BLaER1 treated with 17β-estradiol and CSF1 and Interleukin-3, amounts not matched to agents 10 nM and 100 nM (cell line): Measurements from ENCODE around the gene GPBP1.
"Not testable (repeated sequence)": the region's sequence is repeated elsewhere in the genome, so short reads cannot be mapped to it uniquely, and the experiment has no call there.

Source experiments
- H3K27ac ChIP-seq, 11 experiments: shearing (Covaris generic); formaldehyde crosslinking; 2 replicates each; pipeline ENCODE4 v1.8.1; 2022
- H3K27me3 ChIP-seq, 11 experiments: shearing (Covaris generic); formaldehyde crosslinking; 2 replicates each; pipeline ENCODE4 v1.8.1; 2022
- H3K36me3 ChIP-seq, 11 experiments: shearing (Covaris generic); formaldehyde crosslinking; 2 replicates each; pipeline ENCODE4 v1.8.1; 2022
- H3K4me1 ChIP-seq, 10 experiments: shearing (Covaris generic); formaldehyde crosslinking; 2 replicates each; pipeline ENCODE4 v1.8.1; 2022
- H3K4me2 ChIP-seq, 11 experiments: shearing (Covaris generic); formaldehyde crosslinking; 2 replicates each; pipeline ENCODE4 v1.8.1; 2022
- H3K4me3 ChIP-seq, 10 experiments: shearing (Covaris generic); formaldehyde crosslinking; 2 replicates each; pipeline ENCODE4 v1.8.1; 2022
- H3K9ac ChIP-seq, 11 experiments: shearing (Covaris generic); formaldehyde crosslinking; 2 replicates each; pipeline ENCODE4 v1.8.1; 2022
- H3K9me3 ChIP-seq, 11 experiments: shearing (Covaris generic); formaldehyde crosslinking; replicated peaks in 1 of 11; 2 replicates each; pipeline ENCODE4 v1.8.1; 2022
- H4K20me1 ChIP-seq, 11 experiments: shearing (Covaris generic); formaldehyde crosslinking; 2 replicates each; pipeline ENCODE4 v1.8.1; 2022
- Cebpa-rat ChIP-seq, 11 experiments: shearing (Covaris generic); IDR thresholded peaks; 2 replicates each; pipeline ENCODE4 v1.8.1; 2022

GPBP1 gene

GRCh38 chr5:57298295-57298984 lies 124.6 kb downstream of the GPBP1 start:
- Histone ChIP-seq H3K27ac (peak overlapping the region in 5 of 11 experiments; percentile 28 to 57 (median 43); a peak in 5 of 22 replicates), H3K36me3 (no peaks in the 10 kb centered on the region), H3K4me2 (peak overlapping the region; percentile 31 to 82 (median 52); a peak in 20 of 22 replicates), H3K27me3 (no peaks in the 10 kb centered on the region), H4K20me1 (no peaks in the 10 kb centered on the region), H3K9ac (peak overlapping the region in 4 of 11 experiments; percentile 11 to 29 (median 18); a peak in 4 of 22 replicates), H3K4me3 (no peak overlapping the region), H3K4me1 (peaks cover 15 to 27% (median 21%) of the 10 kb centered on the region in 10 experiments), H3K9me3 (no peaks in the 10 kb centered on the region)
- TF ChIP-seq Cebpa-rat (IDR thresholded peaks at IDR 0.05) = no peak

GRCh38 chr5:57298985-57299491 lies 125.2 kb downstream of the GPBP1 start:
- Histone ChIP-seq H3K4me3 (no peak overlapping the region), H3K4me1 (peaks cover 15 to 27% (median 21%) of the 10 kb centered on the region in 10 experiments), H3K9me3 (no peaks in the 10 kb centered on the region), H3K36me3 (no peaks in the 10 kb centered on the region), H4K20me1 (no peaks in the 10 kb centered on the region), H3K9ac (peak overlapping the region in 5 of 11 experiments; percentile 11 to 29 (median 23); a peak in 5 of 22 replicates), H3K27ac (peak overlapping the region in 8 of 11 experiments; percentile 8 to 57 (median 41); a peak in 12 of 22 replicates), H3K27me3 (no peaks in the 10 kb centered on the region), H3K4me2 (peak overlapping the region; percentile 36 to 82 (median 52))
- no peak for TF ChIP-seq Cebpa-rat (IDR thresholded peaks at IDR 0.05)

DNA sequence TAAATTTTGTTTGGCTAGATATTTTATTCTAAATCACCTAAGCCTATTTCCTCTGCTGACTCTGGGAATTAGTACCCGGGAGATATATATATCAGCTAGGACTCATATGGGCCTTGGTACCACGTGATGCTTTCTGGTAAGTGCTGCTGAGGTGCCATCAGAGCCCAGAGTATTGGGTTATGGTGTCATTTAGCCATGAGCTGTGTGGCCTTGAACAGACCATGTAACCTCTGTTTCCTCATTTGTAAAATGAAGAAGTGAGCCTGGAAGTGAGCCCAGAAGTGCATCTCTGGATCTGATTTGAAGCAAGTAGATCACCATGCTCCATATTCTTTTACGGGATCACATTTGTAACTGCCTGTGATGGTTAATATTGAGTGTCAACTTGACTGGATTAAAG lies 126.1 kb downstream of the GPBP1 start:
- no peak overlapping the region for H3K4me3 ChIP-seq
- peaks cover 15 to 27% (median 21%) of the 10 kb centered on the region in 10 experiments for H3K4me1 ChIP-seq
- H3K36me3 ChIP-seq = no peaks in the 10 kb centered on the region
- H3K27ac ChIP-seq = no peak overlapping the region
- H3K9ac ChIP-seq = no peak overlapping the region
- H3K4me2 ChIP-seq = peak overlapping the region in 6 of 11 experiments; percentile 41 to 82 (median 60); a peak in 8 of 22 replicates
- no peaks in the 10 kb centered on the region for H4K20me1 ChIP-seq
- H3K9me3 ChIP-seq = no peaks in the 10 kb centered on the region
- H3K27me3 ChIP-seq = no peaks in the 10 kb centered on the region
- no peak for TF ChIP-seq Cebpa-rat (IDR thresholded peaks at IDR 0.05)

DNA sequence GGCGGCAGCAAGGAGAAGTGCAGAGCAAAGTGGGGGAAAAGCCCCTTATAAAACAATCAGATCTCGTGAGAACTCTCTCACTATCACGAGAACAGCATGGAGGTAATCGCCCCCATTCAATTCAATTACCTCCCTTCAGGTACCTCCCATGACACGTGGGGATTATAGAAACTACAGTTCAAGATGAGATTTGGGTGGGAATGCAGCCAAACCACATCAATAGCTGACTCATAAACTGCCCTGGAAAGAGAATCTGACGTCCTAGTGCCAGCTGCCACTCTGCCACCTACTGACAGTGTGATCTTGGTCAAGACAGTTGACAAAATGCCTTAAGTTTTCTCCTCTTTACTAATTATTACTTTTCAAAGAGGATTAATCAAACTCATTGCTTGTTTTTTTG lies 128.3 kb downstream of the GPBP1 start:
- Histone ChIP-seq H3K27me3 (no peaks in the 10 kb centered on the region), H4K20me1 (no peaks in the 10 kb centered on the region), H3K9me3 (peaks cover 13 to 18% (median 14%) of the 10 kb centered on the region in 11 experiments), H3K36me3 (no peaks in the 10 kb centered on the region), H3K27ac (no peak overlapping the region), H3K4me2 (0 out of 22 replicates have a peak overlapping the region, but pooled peaks of 2 of the 11 experiments have one; percentile 4), H3K4me1 (peaks cover 15 to 27% (median 21%) of the 10 kb centered on the region in 10 experiments), H3K9ac (no peak overlapping the region), H3K4me3 (no peak overlapping the region)
- TF ChIP-seq Cebpa-rat (IDR thresholded peaks at IDR 0.05) = no peak

- Histone ChIP-seq H3K9ac (no peak overlapping the region), H3K4me1 (peaks cover 15 to 27% (median 21%) of the 10 kb centered on the region in 10 experiments), H3K9me3 (peaks cover 18 to 23% (median 19%) of the 10 kb centered on the region in 11 experiments), H3K4me2 (0 out of 22 replicates have a peak overlapping the region, but pooled peaks of 1 of the 11 experiments have one; percentile 4), H3K4me3 (no peak overlapping the region), H3K36me3 (no peaks in the 10 kb centered on the region), H3K27me3 (no peaks in the 10 kb centered on the region), H4K20me1 (no peaks in the 10 kb centered on the region), H3K27ac (no peak overlapping the region)
- no peak for TF ChIP-seq Cebpa-rat (IDR thresholded peaks at IDR 0.05)
Measured at GRCh38 chr5:57302643-57303042, 128.8 kb downstream of the GPBP1 start.

DNA sequence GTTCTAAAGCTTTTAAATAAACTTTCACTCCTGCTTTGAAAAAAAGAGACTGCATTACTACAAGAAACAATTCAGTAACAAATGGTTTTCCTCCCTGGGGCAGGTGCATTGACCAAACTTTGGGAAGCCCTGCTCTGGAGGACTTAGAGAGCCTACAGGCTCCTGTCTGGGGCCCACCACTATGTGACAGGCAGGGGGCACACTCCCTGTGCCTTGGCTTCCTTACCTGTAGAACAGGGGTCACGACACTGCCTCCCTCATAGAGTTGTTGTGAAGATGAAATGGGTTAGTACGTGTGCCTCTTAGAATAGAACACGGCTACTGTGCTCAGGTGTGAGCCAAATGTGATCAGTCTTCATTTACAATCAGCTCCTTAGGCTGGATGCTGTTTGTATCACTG lies 130.1 kb downstream of the GPBP1 start:
- Histone ChIP-seq H3K27ac (no peak overlapping the region), H3K9ac (no peak overlapping the region), H3K36me3 (no peaks in the 10 kb centered on the region), H3K27me3 (no peaks in the 10 kb centered on the region), H3K9me3 (peaks cover 31 to 37% (median 32%) of the 10 kb centered on the region in 11 experiments), H3K4me2 (no peak overlapping the region), H3K4me3 (no peak overlapping the region), H4K20me1 (no peaks in the 10 kb centered on the region), H3K4me1 (peaks cover 7 to 21% (median 13%) of the 10 kb centered on the region in 10 experiments; a peak in 18 of 20 replicates)
- no peak for TF ChIP-seq Cebpa-rat (IDR thresholded peaks at IDR 0.05)

DNA sequence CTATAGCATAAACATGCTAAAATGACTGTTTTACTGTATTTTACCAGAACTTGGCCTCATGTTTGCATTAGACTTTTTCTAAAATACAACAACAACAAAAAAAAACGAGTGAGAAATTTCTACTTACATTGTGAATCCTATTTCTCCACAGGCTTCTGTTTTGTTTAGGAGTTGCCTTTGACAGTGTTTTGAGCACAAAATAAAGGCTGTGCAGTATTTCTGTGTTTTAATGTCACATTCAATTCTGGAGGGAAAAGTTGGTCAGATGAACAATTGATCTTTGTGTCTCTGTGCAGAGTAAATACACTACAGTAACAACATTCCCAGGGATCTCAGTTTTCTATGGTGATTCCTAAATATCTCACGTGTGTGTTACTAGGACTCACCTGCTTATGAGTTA lies 131.1 kb downstream of the GPBP1 start:
- peaks cover 0 to 11% (median 5%) of the 10 kb centered on the region in 10 experiments; a peak in 10 of 20 replicates for H3K4me1 ChIP-seq
- no peaks in the 10 kb centered on the region for H4K20me1 ChIP-seq
- H3K36me3 ChIP-seq = no peaks in the 10 kb centered on the region
- H3K4me3 ChIP-seq = no peak overlapping the region
- peaks cover 37 to 46% (median 41%) of the 10 kb centered on the region in 11 experiments for H3K9me3 ChIP-seq
- H3K27me3 ChIP-seq = no peaks in the 10 kb centered on the region
- TF ChIP-seq Cebpa-rat (IDR thresholded peaks at IDR 0.05) = no peak
- no peak overlapping the region for H3K27ac ChIP-seq
- H3K4me2 ChIP-seq = no peak overlapping the region
- no peak overlapping the region for H3K9ac ChIP-seq

- Histone ChIP-seq H3K9ac (no peak overlapping the region), H3K27ac (no peak overlapping the region), H3K9me3 (peaks cover 37 to 50% (median 41%) of the 10 kb centered on the region in 11 experiments), H4K20me1 (no peaks in the 10 kb centered on the region), H3K4me2 (no peak overlapping the region), H3K27me3 (no peaks in the 10 kb centered on the region), H3K4me1 (peaks cover 0 to 10% (median 2%) of the 10 kb centered on the region in 10 experiments; a peak in 4 of 20 replicates), H3K36me3 (no peaks in the 10 kb centered on the region), H3K4me3 (no peak overlapping the region)
- TF ChIP-seq Cebpa-rat (IDR thresholded peaks at IDR 0.05) = no peak
Measured at GRCh38 chr5:57306359-57306758, 132.5 kb downstream of the GPBP1 start.

- Histone ChIP-seq H3K4me1 (peaks cover 0 to 3% (median 0%) of the 10 kb centered on the region in 10 experiments; a peak in 2 of 20 replicates), H4K20me1 (no peaks in the 10 kb centered on the region), H3K27ac (no peak overlapping the region), H3K36me3 (no peaks in the 10 kb centered on the region), H3K9me3 (peaks cover 37 to 50% (median 41%) of the 10 kb centered on the region in 11 experiments), H3K4me2 (no peak overlapping the region), H3K4me3 (no peak overlapping the region), H3K9ac (no peak overlapping the region), H3K27me3 (no peaks in the 10 kb centered on the region)
- TF ChIP-seq Cebpa-rat (IDR thresholded peaks at IDR 0.05) = no peak
Measured at GRCh38 chr5:57307516-57307915, 133.7 kb downstream of the GPBP1 start.

GRCh38 chr5:57309022-57309421 lies 135.2 kb downstream of the GPBP1 start:
- H3K27me3 ChIP-seq, H3K36me3 ChIP-seq, H3K9ac ChIP-seq, H3K4me1 ChIP-seq, H4K20me1 ChIP-seq, H3K27ac ChIP-seq, H3K4me3 ChIP-seq, H3K4me2 ChIP-seq: not testable (repeated sequence)
- peaks cover 37 to 50% (median 41%) of the 10 kb centered on the region in 11 experiments for H3K9me3 ChIP-seq
